ENCODE measurements around the gene ARID5A. TPM values are rescaled to one million over a fixed set of nuclear protein-coding genes. Genes with fewer than 3 reads are reported as not detected.
A peak's percentile ranks its signal among the peaks of the same experiment; 100 is the strongest.

ARID5A gene
- total RNA-seq, 1 donor: 7.6 TPM

DNA sequence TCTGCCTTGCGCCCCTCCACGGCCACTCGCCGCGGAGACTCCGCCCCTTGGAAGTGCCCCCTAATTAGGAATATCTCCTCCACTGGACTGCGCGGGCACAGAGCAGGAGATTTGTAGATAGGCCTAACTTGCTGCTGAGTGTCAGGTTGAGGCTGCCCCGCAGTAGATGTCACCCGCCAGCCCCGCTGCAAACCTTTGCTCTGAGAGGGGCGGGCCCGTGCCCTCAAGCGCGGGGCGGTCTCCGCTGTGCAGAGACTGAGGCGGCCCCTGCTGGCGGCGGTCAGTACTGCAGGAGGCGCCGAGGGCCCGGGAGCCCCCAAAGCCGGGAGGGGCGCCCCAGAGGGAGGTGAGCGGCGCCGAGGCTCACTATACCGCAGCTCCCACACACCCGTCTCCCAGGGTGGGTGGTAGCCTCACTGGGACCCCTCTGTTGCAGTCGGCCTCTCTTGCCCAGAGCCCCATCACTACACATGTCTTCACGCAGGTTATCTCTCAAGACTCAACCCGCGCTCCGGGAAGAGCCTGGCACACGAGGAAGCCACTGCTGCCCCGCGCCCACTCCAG lies 28.5 kb upstream of the ARID5A start:
- Histone ChIP-seq H3K27me3 (ENCODE audit: insufficient read depth, low read length) (peaks cover 17% of the 10 kb centered on the region), H3K9me3 (ENCODE audit: low read depth, low read length) (no peaks in the 10 kb centered on the region), H3K79me2 (ENCODE audit: insufficient read depth, low read length) (no peaks in the 10 kb centered on the region), H3K36me3 (ENCODE audit: insufficient read depth, low read length) (no peaks in the 10 kb centered on the region), H3K4me2 (ENCODE audit: insufficient read depth, low read length) (peak overlapping the region; percentile 77), H2AFZ (ENCODE audit: low read length) (peak overlapping the region; percentile 80), H4K20me1 (ENCODE audit: insufficient read depth, low read length) (no peaks in the 10 kb centered on the region), H3K27ac (ENCODE audit: low read depth, low read length) (no peak overlapping the region), H3K4me3 (ENCODE audit: insufficient read depth, low read length) (peak overlapping the region; percentile 63), H3K4me1 (ENCODE audit: insufficient read depth, low read length) (peaks cover 7% of the 10 kb centered on the region)
- DNase-seq (ENCODE audit: insufficient read length, low spot score, missing footprints): peak; percentile 97
- TF ChIP-seq, protein P1, sequence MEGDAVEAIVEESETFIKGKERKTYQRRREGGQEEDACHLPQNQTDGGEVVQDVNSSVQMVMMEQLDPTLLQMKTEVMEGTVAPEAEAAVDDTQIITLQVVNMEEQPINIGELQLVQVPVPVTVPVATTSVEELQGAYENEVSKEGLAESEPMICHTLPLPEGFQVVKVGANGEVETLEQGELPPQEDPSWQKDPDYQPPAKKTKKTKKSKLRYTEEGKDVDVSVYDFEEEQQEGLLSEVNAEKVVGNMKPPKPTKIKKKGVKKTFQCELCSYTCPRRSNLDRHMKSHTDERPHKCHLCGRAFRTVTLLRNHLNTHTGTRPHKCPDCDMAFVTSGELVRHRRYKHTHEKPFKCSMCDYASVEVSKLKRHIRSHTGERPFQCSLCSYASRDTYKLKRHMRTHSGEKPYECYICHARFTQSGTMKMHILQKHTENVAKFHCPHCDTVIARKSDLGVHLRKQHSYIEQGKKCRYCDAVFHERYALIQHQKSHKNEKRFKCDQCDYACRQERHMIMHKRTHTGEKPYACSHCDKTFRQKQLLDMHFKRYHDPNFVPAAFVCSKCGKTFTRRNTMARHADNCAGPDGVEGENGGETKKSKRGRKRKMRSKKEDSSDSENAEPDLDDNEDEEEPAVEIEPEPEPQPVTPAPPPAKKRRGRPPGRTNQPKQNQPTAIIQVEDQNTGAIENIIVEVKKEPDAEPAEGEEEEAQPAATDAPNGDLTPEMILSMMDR (IDR thresholded peaks at IDR 0.05; ENCODE audit: extremely low read depth, low read depth, low read length): peak; percentile 76

DNA sequence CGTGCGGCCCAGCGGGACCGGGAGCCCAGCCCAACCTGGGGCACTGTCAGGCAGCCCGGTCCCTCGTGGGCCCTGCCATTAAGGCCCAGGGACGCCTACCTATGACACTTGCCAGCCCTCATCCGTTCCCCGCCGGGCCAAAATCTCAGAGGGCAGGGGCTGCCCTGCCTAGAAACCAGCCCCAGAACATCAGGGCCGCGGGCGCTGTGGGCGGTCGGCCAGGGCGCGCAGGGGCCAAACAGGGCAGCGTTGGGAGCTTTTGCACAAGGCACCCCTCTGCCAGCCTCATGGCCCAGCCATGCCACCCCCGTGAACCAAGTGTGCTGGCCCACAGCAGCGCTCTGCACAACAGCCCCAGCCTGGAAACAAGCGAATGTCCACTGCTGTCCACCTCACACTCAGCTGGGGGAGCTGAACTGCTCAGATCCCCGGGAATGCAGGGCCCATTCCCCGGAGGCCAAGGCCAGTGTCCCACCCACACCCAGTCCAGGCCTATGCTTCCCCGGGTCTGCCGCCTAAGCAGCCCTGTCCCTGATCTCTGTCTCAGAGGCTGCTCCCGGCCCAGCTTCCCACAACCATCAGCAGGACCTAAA lies 27.9 kb upstream of the ARID5A start:
- Histone ChIP-seq H3K4me1 (ENCODE audit: insufficient read depth, low read length) (peaks cover 7% of the 10 kb centered on the region), H3K27me3 (ENCODE audit: insufficient read depth, low read length) (peaks cover 17% of the 10 kb centered on the region), H3K79me2 (ENCODE audit: insufficient read depth, low read length) (no peaks in the 10 kb centered on the region), H2AFZ (ENCODE audit: low read length) (no peak overlapping the region), H3K27ac (ENCODE audit: low read depth, low read length) (no peak overlapping the region), H3K9me3 (ENCODE audit: low read depth, low read length) (no peaks in the 10 kb centered on the region), H3K36me3 (ENCODE audit: insufficient read depth, low read length) (no peaks in the 10 kb centered on the region), H4K20me1 (ENCODE audit: insufficient read depth, low read length) (no peaks in the 10 kb centered on the region), H3K4me3 (ENCODE audit: insufficient read depth, low read length) (no peak overlapping the region), H3K4me2 (ENCODE audit: insufficient read depth, low read length) (peak overlapping the region; percentile 77)
- DNase-seq (ENCODE audit: insufficient read length, low spot score, missing footprints): peak; percentile 67
- TF ChIP-seq, protein P1 (IDR thresholded peaks at IDR 0.05; ENCODE audit: extremely low read depth, low read depth, low read length): no peak

DNA sequence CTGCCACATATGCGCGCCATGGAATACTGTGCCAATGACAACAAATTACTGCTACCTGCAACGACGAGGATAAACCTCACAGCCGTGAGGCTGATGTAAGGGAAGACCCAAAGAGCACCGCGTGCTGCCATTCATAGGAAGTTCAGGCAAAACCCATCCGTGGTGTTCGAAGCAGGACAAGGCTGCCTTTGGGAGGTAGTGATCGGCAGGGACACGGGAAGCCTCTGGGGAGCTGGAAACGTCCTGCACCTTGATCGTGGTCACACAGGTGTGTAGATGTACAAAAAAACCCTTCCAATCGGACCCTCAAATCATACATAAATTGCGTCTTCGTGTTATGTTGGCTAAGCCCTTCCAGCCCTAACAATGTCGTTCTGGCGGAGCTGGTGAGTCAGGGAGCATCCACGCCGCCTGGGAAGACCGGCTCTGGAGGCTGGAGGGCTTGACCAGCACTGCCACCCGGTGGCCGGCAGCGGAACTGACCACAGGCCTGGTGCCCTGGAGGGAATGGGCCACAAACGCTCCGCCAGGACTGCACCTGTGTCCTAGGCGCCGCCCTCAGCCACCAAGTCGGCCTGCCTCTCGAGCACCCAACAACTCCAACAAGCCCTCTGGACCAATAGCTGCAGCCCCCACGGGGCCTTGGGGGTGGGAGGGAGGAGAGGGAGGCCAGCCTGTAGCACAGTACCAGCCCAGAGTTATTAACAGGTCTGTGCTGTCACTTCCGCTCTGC lies 27.3 kb upstream of the ARID5A start:
- H3K4me3 ChIP-seq (ENCODE audit: insufficient read depth, low read length): no peak overlapping the region
- TF ChIP-seq, protein P1 (IDR thresholded peaks at IDR 0.05; ENCODE audit: extremely low read depth, low read depth, low read length): peak; percentile 92
- no peak overlapping the region for H3K4me2 ChIP-seq (ENCODE audit: insufficient read depth, low read length)
- peak; percentile 98 for DNase-seq (ENCODE audit: insufficient read length, low spot score, missing footprints)
- no peaks in the 10 kb centered on the region for H3K36me3 ChIP-seq (ENCODE audit: insufficient read depth, low read length)
- H4K20me1 ChIP-seq (ENCODE audit: insufficient read depth, low read length): no peaks in the 10 kb centered on the region
- no peaks in the 10 kb centered on the region for H3K9me3 ChIP-seq (ENCODE audit: low read depth, low read length)
- peaks cover 7% of the 10 kb centered on the region for H3K4me1 ChIP-seq (ENCODE audit: insufficient read depth, low read length)
- peaks cover 17% of the 10 kb centered on the region for H3K27me3 ChIP-seq (ENCODE audit: insufficient read depth, low read length)
- no peaks in the 10 kb centered on the region for H3K79me2 ChIP-seq (ENCODE audit: insufficient read depth, low read length)
- H3K27ac ChIP-seq (ENCODE audit: low read depth, low read length): no peak overlapping the region
- peak overlapping the region; percentile 82 for H2AFZ ChIP-seq (ENCODE audit: low read length)

DNA sequence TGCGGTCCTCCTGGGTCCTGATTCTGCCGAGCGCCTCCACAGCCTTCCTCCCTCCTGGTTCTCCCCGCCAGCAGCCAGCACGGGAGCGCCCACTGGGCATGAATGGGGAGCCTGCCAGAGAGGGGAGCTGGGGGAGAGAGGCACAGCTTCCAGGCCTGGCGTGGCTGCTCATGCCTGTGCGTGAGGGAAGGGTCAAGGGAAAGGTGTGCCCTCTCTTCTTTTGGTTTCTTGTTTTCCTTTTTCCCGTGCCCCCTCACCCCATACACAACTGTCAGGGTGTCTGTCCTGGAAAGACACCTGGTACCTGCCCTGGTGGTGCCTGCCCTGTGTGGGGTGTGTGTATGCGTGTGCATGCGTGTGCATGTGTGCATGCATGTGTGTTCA lies 26.7 kb upstream of the ARID5A start:
- TF ChIP-seq, protein P1 (IDR thresholded peaks at IDR 0.05; ENCODE audit: extremely low read depth, low read depth, low read length): no peak
- H3K27ac ChIP-seq (ENCODE audit: low read depth, low read length): no peak overlapping the region
- H3K79me2 ChIP-seq (ENCODE audit: insufficient read depth, low read length): no peaks in the 10 kb centered on the region
- no peak overlapping the region for H3K4me2 ChIP-seq (ENCODE audit: insufficient read depth, low read length)
- H3K36me3 ChIP-seq (ENCODE audit: insufficient read depth, low read length): no peaks in the 10 kb centered on the region
- H3K4me3 ChIP-seq (ENCODE audit: insufficient read depth, low read length): no peak overlapping the region
- H2AFZ ChIP-seq (ENCODE audit: low read length): no peak overlapping the region
- DNase-seq (ENCODE audit: insufficient read length, low spot score, missing footprints): no peak
- H3K4me1 ChIP-seq (ENCODE audit: insufficient read depth, low read length): peaks cover 7% of the 10 kb centered on the region
- H4K20me1 ChIP-seq (ENCODE audit: insufficient read depth, low read length): no peaks in the 10 kb centered on the region
- H3K27me3 ChIP-seq (ENCODE audit: insufficient read depth, low read length): peaks cover 20% of the 10 kb centered on the region
- no peaks in the 10 kb centered on the region for H3K9me3 ChIP-seq (ENCODE audit: low read depth, low read length)
